T-helper 2 cell treated with Interferon-gamma antibody and Interleukin-4, amounts not matched to agents 5 μg/mL and 100 μg/mL, for 36 hours (primary cell): Measurements from ENCODE around the gene KLHL40.

Experiments used
- DNase-seq: peaks from one replicate; pipeline ENCODE4 v3.0.0; 2021; ENCODE audit warnings: low spot score
- H3K27ac Mint-ChIP-seq: one replicate; pipeline ENCODE4 v1.8.0; 2021; ENCODE audit warnings: mild to moderate bottlenecking, mixed read lengths
- H3K27me3 Mint-ChIP-seq: one replicate; pipeline ENCODE4 v1.8.0; 2021; ENCODE audit warnings: low read depth, mixed read lengths
- H3K36me3 Mint-ChIP-seq: one replicate; pipeline ENCODE4 v1.8.0; 2021; ENCODE audit warnings: low read depth, mixed read lengths
- H3K4me1 Mint-ChIP-seq: one replicate; pipeline ENCODE4 v1.8.0; 2021; ENCODE audit warnings: low read depth, mixed read lengths
- H3K4me3 Mint-ChIP-seq: one replicate; pipeline ENCODE4 v1.8.0; 2022; ENCODE audit warnings: mild to moderate bottlenecking, moderate library complexity, mixed read lengths
- H3K9me3 Mint-ChIP-seq: one replicate; pipeline ENCODE4 v1.8.0; 2021; ENCODE audit warnings: mixed read lengths

The KLHL40 gene

GRCh38 chr3:42696356-42697288 is 11.3 kb downstream of the KLHL40 start:
- H3K4me3 Mint-ChIP-seq = no peak overlapping the region
- H3K27ac Mint-ChIP-seq = no peak overlapping the region
- H3K27me3 Mint-ChIP-seq = no peaks in the 10 kb centered on the region
- no peak for DNase-seq
- H3K9me3 Mint-ChIP-seq = no peaks in the 10 kb centered on the region
- peaks cover 2% of the 10 kb centered on the region for H3K4me1 Mint-ChIP-seq
- H3K36me3 Mint-ChIP-seq = no peaks in the 10 kb centered on the region

GRCh38 chr3:42697289-42698051 is 12.1 kb downstream of the KLHL40 start:
- H3K9me3 Mint-ChIP-seq = no peaks in the 10 kb centered on the region
- H3K27me3 Mint-ChIP-seq = no peaks in the 10 kb centered on the region
- no peak for DNase-seq
- peaks cover 2% of the 10 kb centered on the region for H3K4me1 Mint-ChIP-seq
- no peaks in the 10 kb centered on the region for H3K36me3 Mint-ChIP-seq
- H3K27ac Mint-ChIP-seq = no peak overlapping the region
- no peak overlapping the region for H3K4me3 Mint-ChIP-seq

- Mint-ChIP-seq H3K4me3 (no peak overlapping the region), H3K36me3 (no peaks in the 10 kb centered on the region), H3K27me3 (no peaks in the 10 kb centered on the region), H3K27ac (no peak overlapping the region), H3K4me1 (peaks cover 2% of the 10 kb centered on the region), H3K9me3 (no peaks in the 10 kb centered on the region)
- no peak for DNase-seq
Observed at GRCh38 chr3:42698216-42698910, 13.0 kb downstream of the KLHL40 start.

GRCh38 chr3:42698911-42699230 is 13.5 kb downstream of the KLHL40 start:
- DNase-seq = peak; percentile 18
- peaks cover 2% of the 10 kb centered on the region for H3K4me1 Mint-ChIP-seq

GRCh38 chr3:42699511-42699971 is 14.2 kb downstream of the KLHL40 start:
- no peaks in the 10 kb centered on the region for H3K27me3 Mint-ChIP-seq
- no peaks in the 10 kb centered on the region for H3K9me3 Mint-ChIP-seq
- DNase-seq = no peak
- H3K4me1 Mint-ChIP-seq = peaks cover 2% of the 10 kb centered on the region
- no peak overlapping the region for H3K4me3 Mint-ChIP-seq
- H3K27ac Mint-ChIP-seq = no peak overlapping the region
- no peaks in the 10 kb centered on the region for H3K36me3 Mint-ChIP-seq

More at GRCh38 chr3:42698911-42699230, 13.5 kb downstream of the KLHL40 start:
- Mint-ChIP-seq H3K36me3 (no peaks in the 10 kb centered on the region), H3K9me3 (no peaks in the 10 kb centered on the region), H3K4me3 (no peak overlapping the region), H3K27ac (no peak overlapping the region), H3K27me3 (no peaks in the 10 kb centered on the region)

DNA sequence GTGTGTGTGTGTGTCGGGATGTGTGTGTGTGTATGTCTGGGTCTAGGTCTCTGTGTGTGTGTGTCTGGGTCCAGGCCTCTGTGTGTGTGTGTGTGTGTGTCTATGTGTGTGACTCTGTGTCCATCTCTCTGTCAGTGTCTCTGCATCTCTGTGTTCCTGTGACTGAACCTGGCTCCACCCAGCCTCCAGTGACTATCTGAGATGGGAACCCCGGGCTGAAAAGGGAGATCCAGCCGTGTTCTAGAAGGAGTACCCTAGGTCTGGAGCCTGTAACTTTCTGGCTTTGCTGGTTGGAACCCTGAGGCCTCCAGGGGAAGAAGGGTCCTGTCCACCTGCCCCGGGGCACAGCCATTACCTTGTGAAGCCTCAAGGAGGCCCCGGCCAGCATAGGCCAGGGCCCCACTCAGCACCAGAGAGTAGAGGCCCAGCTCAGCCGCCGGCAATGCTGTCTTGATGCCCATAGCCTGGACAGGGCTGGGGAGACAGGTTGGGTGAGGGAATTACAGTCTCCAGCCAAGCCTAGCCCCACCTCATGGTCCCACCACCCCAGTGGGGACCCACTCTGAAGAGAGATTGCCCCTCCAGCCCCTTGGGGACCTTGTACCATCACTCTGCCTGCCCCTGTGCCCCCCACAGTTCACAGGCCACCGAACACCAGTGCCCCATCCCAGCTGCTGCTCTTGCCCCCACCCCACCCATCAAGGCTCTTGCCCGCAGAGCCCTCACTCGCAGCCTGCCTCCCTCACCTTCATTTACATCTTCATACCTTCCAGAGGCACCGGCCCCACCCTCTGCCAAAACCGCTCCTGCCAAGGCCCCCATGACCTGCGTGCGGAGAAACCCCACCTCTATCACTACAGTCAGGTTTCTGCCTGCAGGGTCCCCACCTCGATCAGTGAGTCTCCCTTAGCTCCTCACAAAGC is 15.3 kb downstream of the KLHL40 start:
- no peak for DNase-seq
- no peak overlapping the region for H3K4me3 Mint-ChIP-seq
- no peaks in the 10 kb centered on the region for H3K9me3 Mint-ChIP-seq
- no peaks in the 10 kb centered on the region for H3K27me3 Mint-ChIP-seq
- H3K36me3 Mint-ChIP-seq = no peaks in the 10 kb centered on the region
- H3K27ac Mint-ChIP-seq = no peak overlapping the region
- peaks cover 2% of the 10 kb centered on the region for H3K4me1 Mint-ChIP-seq

GRCh38 chr3:42701371-42702065 is 16.2 kb downstream of the KLHL40 start:
- no peaks in the 10 kb centered on the region for H3K9me3 Mint-ChIP-seq
- H3K27me3 Mint-ChIP-seq = no peaks in the 10 kb centered on the region
- peak; percentile 53 for DNase-seq
- peak overlapping the region; percentile 27 for H3K27ac Mint-ChIP-seq
- H3K36me3 Mint-ChIP-seq = no peaks in the 10 kb centered on the region
- peaks cover 2% of the 10 kb centered on the region for H3K4me1 Mint-ChIP-seq
- H3K4me3 Mint-ChIP-seq = no peak overlapping the region

GRCh38 chr3:42702066-42702951 is 17.0 kb downstream of the KLHL40 start, which contains the start of gene HHATL:
Gene HHATL, minus strand, starts transcription at chr3:42702798. Its CDS starts 1,972 bp downstream, at chr3:42700826.
- H3K27me3 Mint-ChIP-seq = no peaks in the 10 kb centered on the region
- H3K9me3 Mint-ChIP-seq = no peaks in the 10 kb centered on the region
- H3K4me3 Mint-ChIP-seq = no peak within 1 kb of the TSS
- H3K27ac Mint-ChIP-seq = no peak within 1 kb of the TSS
- H3K4me1 Mint-ChIP-seq = peaks cover 2% of the 10 kb centered on the region
- no peak for DNase-seq
- H3K36me3 Mint-ChIP-seq = no peaks in the 10 kb centered on the region

- no peak for DNase-seq
- Mint-ChIP-seq H3K27ac (no peak overlapping the region), H3K4me1 (peaks cover 2% of the 10 kb centered on the region), H3K27me3 (no peaks in the 10 kb centered on the region), H3K36me3 (no peaks in the 10 kb centered on the region), H3K9me3 (no peaks in the 10 kb centered on the region), H3K4me3 (no peak overlapping the region)
Observed at GRCh38 chr3:42702982-42703694, 17.8 kb downstream of the KLHL40 start.

DNA sequence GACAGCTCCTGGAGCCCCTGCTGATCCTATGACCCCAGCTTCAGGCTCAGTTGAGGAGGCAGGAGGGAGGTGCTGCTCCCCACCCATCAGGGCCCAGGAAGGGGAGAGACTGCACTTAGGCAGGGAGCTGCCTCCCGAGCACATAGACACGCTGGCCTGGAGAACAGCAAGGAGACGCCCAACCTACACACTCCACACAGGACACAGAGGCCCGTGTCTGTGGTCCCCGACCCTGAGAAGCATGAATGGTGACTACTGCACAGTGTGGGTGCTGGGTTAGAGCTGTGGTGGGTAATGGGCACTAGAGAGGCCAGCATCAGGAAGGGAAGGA is 18.3 kb downstream of the KLHL40 start:
- Mint-ChIP-seq H3K9me3 (no peaks in the 10 kb centered on the region), H3K4me1 (peaks cover 2% of the 10 kb centered on the region), H3K27ac (no peak overlapping the region), H3K4me3 (no peak overlapping the region), H3K36me3 (no peaks in the 10 kb centered on the region), H3K27me3 (no peaks in the 10 kb centered on the region)
- no peak for DNase-seq

GRCh38 chr3:42704136-42704841 is 19.0 kb downstream of the KLHL40 start:
- H3K27ac Mint-ChIP-seq = no peak overlapping the region
- DNase-seq = no peak
- H3K27me3 Mint-ChIP-seq = no peaks in the 10 kb centered on the region
- no peak overlapping the region for H3K4me3 Mint-ChIP-seq
- H3K9me3 Mint-ChIP-seq = no peaks in the 10 kb centered on the region
- H3K36me3 Mint-ChIP-seq = no peaks in the 10 kb centered on the region
- H3K4me1 Mint-ChIP-seq = no peaks in the 10 kb centered on the region
